ENCODE measurements around the gene GALNT18.

The GALNT18 gene

GRCh38 chr11:11569936-11570491 lies 51.8 kb downstream of the GALNT18 start:
- no peak for DNase-seq (ENCODE audit: extremely low read depth in 1 of 2, low read depth in 1 of 2)

DNA sequence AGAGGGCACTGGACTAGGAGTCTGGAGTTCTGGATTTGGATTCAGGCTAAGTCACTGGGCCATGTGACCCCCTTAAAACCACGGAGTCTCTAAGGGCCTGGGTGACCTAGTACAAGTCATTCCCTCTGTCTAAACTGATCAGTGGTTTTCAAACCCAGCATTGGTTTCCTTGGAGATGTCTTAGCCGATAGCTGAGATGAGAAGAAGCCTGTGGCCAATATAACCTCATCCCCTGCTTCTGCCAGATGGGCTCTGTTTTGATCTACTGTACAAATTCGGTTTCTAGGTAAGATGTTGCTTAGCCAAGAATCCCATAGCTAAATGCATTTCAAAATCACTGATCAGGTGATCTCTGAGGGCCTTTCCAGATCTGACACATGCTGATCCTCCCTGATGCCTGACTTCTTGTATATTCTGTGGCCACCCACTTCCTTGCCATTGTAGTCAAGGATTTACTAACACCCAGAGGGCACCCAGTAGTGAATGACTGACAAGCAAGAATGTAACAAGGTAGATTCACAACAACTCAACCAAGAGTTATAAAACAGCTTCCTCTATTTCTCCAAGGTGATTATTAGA lies 53.1 kb downstream of the GALNT18 start:
- DNase-seq (ENCODE audit: extremely low read depth in 1 of 2, low read depth in 1 of 2): no peak

DNA sequence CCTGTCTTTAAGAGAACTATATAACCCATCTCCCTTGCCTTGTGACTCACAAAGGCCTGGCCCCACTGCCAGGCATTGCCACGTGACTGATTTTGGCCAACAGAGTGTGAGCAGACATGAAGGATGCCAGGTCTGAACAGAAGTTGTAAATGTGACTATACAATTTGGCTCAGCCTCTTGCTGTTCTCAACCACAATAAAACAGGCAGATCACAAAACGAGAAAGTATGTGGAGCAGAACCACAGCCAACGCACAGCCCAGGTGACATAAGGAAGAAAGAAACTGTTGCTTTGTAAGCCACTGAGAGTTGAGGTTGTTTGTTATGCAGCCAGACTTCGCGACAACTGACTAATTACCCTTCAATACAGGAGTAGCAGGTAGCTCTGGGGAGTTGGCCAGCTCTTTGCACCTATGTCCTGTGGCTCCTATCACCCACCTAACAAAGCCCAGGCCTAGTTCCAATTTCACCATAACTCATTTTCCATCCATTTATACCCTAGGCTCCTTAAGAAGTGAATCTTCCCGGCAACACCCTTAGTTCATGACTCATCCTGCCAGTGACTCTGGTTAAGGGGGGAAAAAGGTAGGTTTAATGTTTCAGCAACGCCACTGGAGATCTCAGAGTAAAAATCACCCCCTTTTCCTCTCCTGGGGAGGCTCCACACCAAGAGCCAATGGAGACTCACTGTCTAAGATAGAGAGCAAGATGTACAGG lies 53.7 kb downstream of the GALNT18 start:
- no peak for DNase-seq (ENCODE audit: extremely low read depth in 1 of 2, low read depth in 1 of 2)

- no peak for DNase-seq (ENCODE audit: extremely low read depth in 1 of 2, low read depth in 1 of 2)
Observed at GRCh38 chr11:11565636-11566035, 56.2 kb downstream of the GALNT18 start.

DNA sequence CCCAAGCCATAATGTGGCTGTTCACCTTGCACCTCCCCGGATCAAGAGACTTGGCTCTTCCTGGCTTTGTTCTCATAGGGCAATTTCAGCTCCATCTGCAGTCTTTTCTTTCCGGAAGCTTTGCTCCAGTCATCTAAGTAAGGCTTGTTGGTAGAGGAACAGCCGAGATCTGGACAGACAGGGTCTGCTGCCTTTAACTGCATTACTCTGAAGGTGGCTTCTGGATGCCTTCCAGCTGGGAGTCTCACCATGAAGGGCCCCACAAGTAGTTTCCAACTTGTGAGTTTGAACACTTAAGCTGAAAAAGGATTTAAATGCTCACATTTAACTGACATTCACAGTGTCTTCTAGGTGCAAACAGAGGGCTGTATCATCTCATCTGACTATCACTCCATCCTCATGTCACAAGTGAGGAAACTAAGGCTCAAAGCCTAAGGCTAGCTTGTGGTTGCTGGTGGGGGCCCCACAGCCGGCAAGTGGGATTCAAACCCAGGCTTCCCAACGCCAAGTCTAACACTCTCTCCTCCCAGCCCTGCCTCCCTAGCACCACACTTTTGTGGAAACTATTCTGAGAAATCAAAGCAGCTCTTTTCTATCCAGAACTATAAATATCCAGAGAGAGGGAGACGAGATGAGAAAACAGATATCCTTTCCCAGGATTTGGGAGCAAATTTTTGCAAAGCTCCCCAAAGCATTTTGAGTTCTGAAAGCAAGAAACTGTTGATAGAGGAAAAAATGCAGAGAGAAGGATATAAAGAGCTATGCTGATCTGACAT lies 58.4 kb downstream of the GALNT18 start:
- DNase-seq (ENCODE audit: extremely low read depth in 1 of 2, low read depth in 1 of 2): no peak

DNA sequence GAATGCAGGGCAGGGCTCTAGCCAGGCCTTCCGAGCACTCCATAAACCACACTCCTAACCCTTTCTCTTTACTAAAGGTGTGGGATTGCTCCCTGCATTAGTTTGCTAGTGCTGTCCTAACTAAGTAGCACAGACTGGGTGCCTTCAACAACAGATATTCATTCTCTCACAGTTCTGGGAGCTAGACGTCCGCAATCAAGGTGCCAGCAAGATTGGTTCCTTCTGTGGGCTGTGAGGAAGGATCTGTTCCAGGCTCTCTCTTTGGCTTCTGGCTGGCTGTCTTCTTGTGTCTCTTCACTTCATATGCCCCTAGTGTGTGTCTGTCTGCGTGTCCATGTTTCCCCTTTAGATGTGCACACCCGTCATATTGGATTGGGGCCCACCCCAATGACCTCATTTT lies 59.8 kb downstream of the GALNT18 start:
- DNase-seq (ENCODE audit: extremely low read depth in 1 of 2, low read depth in 1 of 2): no peak

DNA sequence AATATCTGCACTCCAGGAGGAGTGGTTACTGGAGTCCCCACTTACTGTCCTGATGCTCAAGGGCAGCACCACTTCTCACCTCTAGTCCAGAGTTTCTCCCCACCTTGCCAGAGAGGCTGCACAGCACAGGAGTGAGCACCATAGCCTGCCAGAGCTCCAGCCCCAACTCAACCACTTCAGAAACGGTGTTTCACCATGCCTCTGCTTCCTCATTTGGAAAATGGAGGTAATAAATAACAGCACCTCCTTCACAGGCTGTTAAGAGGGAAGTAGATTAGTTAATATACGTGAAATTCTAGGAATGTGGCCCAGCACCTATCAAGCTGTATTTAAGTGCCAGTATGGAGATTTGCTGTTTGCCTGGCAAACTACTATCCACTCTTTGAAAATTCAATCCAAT lies 63.0 kb downstream of the GALNT18 start:
- DNase-seq (ENCODE audit: extremely low read depth in 1 of 2, low read depth in 1 of 2): no peak

DNA sequence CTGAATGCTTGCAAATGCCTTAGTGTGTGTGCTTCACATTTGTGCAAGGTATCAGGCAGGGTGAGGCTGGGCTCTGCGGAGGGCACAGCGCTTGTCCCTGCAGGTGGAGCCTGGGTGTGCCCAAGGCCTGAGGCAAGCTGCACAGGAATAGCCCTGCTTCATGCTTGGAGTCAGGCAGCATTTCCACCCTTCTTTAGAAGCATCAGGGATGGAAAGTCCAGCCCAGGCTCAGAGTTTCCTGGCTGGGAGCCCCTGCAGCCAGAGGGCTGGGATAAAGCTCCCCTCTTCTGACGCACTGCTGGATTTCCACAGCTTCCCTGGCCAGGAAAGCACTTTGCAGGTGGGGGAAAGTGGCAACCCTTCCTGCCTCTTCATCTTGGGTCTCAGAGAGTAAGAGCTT lies 63.4 kb downstream of the GALNT18 start:
- no peak for DNase-seq (ENCODE audit: extremely low read depth in 1 of 2, low read depth in 1 of 2)

GRCh38 chr11:11555208-11555607 lies 66.6 kb downstream of the GALNT18 start:
- no peak for DNase-seq (ENCODE audit: extremely low read depth in 1 of 2, low read depth in 1 of 2)

DNA sequence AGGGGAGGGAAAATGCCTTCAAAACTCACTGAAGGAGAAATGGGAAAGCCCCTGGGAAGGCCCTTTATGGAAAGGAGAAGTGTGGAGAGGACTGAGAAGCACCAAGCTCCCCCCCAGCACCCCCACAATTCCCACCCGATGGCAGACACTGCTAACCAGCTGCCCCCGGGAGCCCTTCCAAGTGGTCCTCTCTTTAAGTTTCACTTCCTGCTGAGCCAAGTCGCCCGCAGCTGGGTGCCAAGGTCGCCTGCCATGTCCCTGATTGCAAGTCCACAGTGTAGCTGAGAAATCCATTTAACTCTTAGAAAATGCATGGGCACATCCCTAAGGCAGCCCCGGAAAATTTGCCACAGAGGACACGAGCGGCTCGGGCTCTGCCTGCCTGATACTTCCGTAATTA lies 68.2 kb downstream of the GALNT18 start:
- DNase-seq (ENCODE audit: extremely low read depth in 1 of 2, low read depth in 1 of 2): no peak

GRCh38 chr11:11552529-11553087 lies 69.2 kb downstream of the GALNT18 start:
- DNase-seq (ENCODE audit: extremely low read depth in 1 of 2, low read depth in 1 of 2): no peak

DNA sequence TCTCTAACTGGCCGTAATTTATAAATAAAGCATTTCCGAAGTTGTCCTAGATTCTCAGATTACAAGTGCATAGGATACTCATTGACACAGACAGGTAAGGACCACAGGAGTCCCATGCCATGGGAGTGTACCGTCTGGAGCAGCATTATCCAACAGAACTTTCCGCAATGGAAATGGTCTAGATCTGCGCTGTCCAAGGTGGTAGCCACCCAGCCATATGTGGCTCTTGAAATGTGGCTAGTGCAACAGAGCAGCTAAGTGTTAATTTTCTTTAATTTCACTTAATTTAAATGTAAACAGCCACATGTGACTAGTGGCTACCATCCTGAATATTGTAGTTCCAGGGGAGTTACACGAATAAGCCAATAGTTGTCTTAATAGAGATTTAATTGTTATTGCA lies 71.3 kb downstream of the GALNT18 start:
- no peak for DNase-seq (ENCODE audit: extremely low read depth in 1 of 2, low read depth in 1 of 2)

DNA sequence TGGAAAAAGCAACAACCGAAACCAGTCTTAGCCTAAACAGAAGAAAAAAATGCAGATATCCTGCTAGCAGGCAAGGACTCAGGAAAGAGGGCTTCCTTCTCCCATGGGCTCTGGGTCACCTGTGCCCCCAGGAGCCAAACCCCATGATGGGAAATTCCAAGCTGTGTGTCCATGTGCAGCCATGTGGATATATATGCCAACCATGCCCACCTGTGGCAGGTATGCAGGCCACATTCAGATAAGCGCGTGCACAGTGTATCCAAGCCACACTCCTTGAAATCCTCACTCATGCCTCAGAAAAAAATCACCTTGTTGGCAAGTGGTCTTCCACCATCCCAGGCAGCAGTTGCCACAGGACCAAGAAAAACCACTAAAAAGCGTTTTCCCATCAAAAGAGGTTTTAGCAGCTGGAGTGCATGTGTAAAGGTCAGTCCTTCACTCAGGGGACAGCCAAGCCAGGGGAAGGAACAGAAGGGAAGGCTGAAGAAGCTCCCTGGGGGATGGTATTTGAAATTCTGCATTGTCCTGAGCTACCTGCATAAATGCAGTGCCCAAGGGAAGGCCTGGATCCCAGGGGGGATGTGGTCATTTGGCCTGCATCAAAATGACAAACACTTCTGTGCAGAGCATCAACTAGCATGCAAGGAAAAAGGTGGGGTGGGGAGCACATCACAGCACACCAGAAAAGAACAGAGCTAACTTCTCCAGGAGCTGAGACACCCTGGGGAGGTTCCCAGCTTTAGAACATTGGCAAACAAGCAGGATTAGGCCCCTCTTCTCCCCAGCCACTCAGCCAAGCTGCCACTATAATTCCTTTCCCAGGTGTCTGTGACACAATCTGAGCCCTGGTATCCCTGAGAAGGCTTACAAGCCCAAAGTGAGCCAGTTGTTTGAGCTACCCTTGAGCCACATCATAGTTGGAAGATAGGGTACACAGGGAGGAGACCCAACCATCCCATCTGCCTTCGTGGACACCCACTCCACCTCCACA lies 76.2 kb downstream of the GALNT18 start:
- no peak for DNase-seq (ENCODE audit: extremely low read depth in 1 of 2, low read depth in 1 of 2)

- DNase-seq (ENCODE audit: extremely low read depth in 1 of 2, low read depth in 1 of 2): no peak
Observed at GRCh38 chr11:11543656-11544055, 78.1 kb downstream of the GALNT18 start.

DNA sequence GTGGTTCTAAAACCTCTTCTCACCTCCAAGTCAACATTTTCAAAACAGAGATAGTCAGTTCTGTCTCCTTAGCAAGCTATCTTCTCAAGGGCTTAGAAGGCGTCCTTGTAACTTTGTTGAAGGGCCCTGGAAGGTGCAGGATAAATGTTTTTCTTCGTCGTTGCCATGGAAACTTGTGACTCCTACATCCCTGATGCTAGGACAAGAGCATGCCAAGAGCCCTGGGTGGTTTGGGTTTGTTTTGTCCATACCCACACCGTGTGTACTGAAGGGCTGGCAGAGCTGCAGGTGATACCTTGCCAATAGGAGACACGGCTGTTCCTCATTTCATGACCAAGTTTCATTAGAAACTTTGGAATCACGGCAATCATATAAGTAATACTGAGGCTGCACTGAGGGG lies 81.6 kb downstream of the GALNT18 start:
- DNase-seq (ENCODE audit: extremely low read depth in 1 of 2, low read depth in 1 of 2): no peak

DNA sequence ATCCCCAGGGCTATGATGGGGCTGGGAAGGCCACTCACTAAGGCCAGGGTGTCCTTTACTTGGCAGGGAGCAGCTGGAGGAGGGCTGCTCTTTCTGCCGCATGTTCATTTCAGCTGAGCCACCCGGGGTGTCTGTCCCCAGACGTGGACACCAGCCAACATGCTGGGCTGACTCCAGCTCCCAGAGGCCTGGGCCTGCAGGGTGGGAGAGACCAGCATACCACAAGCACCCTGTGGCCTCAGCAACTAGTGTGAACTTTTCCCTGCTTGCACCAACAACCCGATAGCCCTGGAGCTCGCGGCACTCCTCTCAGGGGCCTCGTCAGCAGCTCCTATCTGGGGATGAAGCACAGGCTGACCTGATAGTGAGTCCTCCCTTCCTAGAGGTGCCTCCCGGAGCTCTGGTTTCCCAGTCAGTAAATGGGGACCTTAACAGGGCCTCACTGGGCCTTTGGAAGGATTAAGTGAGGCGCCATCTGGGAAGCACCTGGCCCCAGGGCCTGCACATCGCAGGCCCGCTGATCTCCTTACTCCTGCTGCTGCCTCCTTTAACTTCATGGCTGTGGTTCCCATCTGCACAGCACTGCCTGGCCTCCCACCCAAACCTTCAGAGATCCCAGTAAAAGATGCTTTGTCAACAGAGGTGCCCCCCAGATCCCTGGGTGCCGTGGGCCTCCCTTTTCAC lies 83.4 kb downstream of the GALNT18 start:
- no peak for DNase-seq (ENCODE audit: extremely low read depth in 1 of 2, low read depth in 1 of 2)

DNA sequence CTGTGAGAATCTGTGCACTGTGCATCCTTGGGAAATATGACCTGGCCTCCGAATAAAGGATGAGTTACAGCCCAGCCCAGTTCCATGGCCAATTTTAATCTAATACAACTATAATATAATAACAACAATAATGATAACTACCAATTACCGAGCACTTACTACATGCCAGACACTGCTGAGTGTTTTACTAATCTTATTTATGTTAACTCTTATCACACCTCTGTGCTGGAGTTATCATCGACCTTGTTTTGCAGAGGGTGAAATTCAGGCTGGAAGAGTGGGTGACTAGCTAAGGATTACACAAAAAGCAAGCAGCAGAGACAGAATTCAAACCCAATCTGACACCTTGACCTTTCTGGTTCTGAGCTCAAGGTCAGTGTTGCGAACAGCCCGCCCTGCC lies 83.9 kb downstream of the GALNT18 start:
- DNase-seq (ENCODE audit: extremely low read depth in 1 of 2, low read depth in 1 of 2): no peak

- no peak for DNase-seq (ENCODE audit: extremely low read depth in 1 of 2, low read depth in 1 of 2)
Observed at GRCh38 chr11:11537372-11537771, 84.4 kb downstream of the GALNT18 start.

DNA sequence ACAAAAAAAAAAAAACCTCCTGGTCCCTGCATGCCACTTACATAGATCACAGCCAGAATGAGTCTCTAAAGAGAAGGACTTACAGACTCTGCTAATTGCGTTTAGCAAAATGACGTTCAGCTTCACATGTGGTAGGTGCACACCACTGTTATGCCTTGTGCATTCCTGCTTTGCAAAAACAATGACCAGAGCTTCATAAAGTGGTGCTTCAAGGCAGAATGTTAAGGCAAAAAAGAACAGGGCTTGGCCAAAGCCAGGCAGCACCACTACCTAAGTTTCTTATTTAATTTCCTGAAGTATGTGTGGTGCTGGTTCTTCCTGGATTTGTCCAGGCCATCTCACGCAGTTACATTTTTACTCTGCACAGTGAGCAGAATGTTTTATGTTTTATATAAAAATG lies 85.2 kb downstream of the GALNT18 start:
- DNase-seq (ENCODE audit: extremely low read depth in 1 of 2, low read depth in 1 of 2): no peak

- no peak for DNase-seq (ENCODE audit: extremely low read depth in 1 of 2, low read depth in 1 of 2)
Observed at GRCh38 chr11:11535611-11536010, 86.2 kb downstream of the GALNT18 start.
